AG04450 (cell line): ENCODE measurements around the gene SLC66A1. TPM values are rescaled to one million over a fixed set of nuclear protein-coding genes. Genes with fewer than 3 reads are reported as not detected.

Experiments
- CTCF ChIA-PET: fragments of 300-600, 350-600 bp; formaldehyde crosslinking; extraction: SDS; loops from one replicate; lab custom pipeline; 2022; ENCODE audit warnings: antibody characterized with exemption, inconsistent platforms; lab: Charles Lee
- POLR2A ChIA-PET: fragments of 350-600 bp; formaldehyde crosslinking; extraction: SDS; loops from one replicate; lab custom pipeline; 2021; ENCODE audit warnings: antibody characterized with exemption, inconsistent platforms; lab: Yijun Ruan, JAX
- DNase-seq: peaks from one replicate; pipeline ENCODE4 v3.0.0-alpha.2; 2011; ENCODE audit warnings: low read depth, low spot score
- H3K27ac ChIP-seq: one replicate; pipeline ENCODE4 v1.5.1; 2012; ENCODE audit warnings: low read depth, low read length, control low read depth
- H3K27me3 ChIP-seq: one replicate; pipeline ENCODE4 v1.6.0; 2012; ENCODE audit warnings: low read length; ENCODE audit not compliant: control insufficient read depth, insufficient read depth
- H3K4me3 ChIP-seq: 2 replicates; pipeline ENCODE4 v1.5.1; 2011; ENCODE audit warnings: mild to moderate bottlenecking, low read depth, low read length, control low read depth
- H3K9me3 ChIP-seq: 2 replicates; pipeline ENCODE4 v1.5.1; 2012; ENCODE audit warnings: low read length; ENCODE audit not compliant: control insufficient read depth, insufficient read depth
- polyA plus RNA-seq: library from polyadenylated mRNA; depleted of rRNA; stranded (reverse); fragments of >200 nt; gene quantifications from 2 replicates; pipeline ENCODE4 v1.2.3, GENCODE V29; 2011
- TF ChIP-seq, protein P1 (sequence below): IDR thresholded peaks from 2 replicates; pipeline ENCODE4 v1.5.1; 2011; ENCODE audit warnings: low read depth, low read length, control low read depth, inconsistent platforms

Gene SLC66A1
- polyA plus RNA-seq, 1 experiment = 11.5 TPM

DNA sequence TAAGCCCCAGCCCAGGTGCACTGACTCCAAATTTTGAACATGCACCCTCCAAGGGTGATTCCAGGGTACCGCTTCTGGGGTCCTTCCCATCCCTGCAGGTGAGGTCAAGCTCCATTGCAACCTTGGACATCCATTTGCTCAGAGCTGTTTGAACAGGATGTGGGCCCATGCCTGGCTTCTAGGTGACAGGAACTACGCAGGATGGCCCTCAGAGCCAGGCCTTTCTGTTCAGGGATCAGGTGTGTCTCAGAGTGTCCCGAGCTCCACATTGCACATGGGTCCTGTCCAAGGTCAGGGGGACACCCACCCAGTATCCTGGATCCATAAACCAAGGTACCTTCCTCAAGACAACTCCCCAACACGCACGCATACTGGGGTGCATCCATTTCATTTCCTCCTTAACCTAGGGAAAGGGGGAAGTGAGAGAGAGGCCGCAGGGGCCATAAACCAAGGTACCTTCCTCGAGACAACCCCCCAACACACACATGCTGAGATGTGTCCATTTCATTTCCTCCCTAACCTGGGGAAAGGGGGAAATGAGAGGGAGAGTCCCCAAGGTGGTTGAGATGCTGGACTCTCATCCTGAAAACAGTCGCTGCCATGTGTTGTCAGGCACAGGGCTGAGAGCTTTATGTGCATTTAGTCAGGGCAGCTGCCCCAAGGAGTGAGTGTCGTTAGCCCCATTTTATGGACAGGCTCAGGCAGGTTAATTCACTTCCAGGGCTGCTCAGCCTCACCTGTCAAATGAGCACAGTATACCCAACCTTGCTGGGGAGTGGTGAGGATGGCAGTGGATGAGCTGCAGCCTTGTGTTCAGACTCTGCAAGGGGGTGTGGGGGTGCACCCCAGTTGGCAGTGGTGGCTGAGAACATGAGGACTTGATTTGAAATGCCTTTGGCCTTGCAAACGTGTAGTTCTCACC, 2.1 kb downstream of the SLC66A1 start:
- TF ChIP-seq, protein P1, sequence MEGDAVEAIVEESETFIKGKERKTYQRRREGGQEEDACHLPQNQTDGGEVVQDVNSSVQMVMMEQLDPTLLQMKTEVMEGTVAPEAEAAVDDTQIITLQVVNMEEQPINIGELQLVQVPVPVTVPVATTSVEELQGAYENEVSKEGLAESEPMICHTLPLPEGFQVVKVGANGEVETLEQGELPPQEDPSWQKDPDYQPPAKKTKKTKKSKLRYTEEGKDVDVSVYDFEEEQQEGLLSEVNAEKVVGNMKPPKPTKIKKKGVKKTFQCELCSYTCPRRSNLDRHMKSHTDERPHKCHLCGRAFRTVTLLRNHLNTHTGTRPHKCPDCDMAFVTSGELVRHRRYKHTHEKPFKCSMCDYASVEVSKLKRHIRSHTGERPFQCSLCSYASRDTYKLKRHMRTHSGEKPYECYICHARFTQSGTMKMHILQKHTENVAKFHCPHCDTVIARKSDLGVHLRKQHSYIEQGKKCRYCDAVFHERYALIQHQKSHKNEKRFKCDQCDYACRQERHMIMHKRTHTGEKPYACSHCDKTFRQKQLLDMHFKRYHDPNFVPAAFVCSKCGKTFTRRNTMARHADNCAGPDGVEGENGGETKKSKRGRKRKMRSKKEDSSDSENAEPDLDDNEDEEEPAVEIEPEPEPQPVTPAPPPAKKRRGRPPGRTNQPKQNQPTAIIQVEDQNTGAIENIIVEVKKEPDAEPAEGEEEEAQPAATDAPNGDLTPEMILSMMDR = no peak
- no peak for DNase-seq
- Histone ChIP-seq H3K27me3 (no peaks in the 10 kb centered on the region), H3K9me3 (no peaks in the 10 kb centered on the region; the same call in 1 of the 2 replicates), H3K27ac (no peak overlapping the region), H3K4me3 (no peak overlapping the region)
- CTCF ChIA-PET = interaction anchor here (1.3 kb wide), 1 partner anchor 27 kb away, joined by 3 read pairs; no protein-coding TSS in a partner anchor
- POLR2A ChIA-PET = no interaction called here

- no peak for DNase-seq
- Histone ChIP-seq H3K27ac (peak overlapping the region; percentile 65), H3K4me3 (no peak overlapping the region), H3K9me3 (no peaks in the 10 kb centered on the region; the same call in 1 of the 2 replicates), H3K27me3 (no peaks in the 10 kb centered on the region)
- ChIA-PET POLR2A (no interaction called here), CTCF (interaction anchor here (1.3 kb wide), 1 partner anchor 25 kb away, joined by 3 read pairs; no protein-coding TSS in a partner anchor)
- TF ChIP-seq, protein P1 = no peak
Measured at GRCh38 chr1:19315378-19316198, 3.5 kb downstream of the SLC66A1 start.

DNA sequence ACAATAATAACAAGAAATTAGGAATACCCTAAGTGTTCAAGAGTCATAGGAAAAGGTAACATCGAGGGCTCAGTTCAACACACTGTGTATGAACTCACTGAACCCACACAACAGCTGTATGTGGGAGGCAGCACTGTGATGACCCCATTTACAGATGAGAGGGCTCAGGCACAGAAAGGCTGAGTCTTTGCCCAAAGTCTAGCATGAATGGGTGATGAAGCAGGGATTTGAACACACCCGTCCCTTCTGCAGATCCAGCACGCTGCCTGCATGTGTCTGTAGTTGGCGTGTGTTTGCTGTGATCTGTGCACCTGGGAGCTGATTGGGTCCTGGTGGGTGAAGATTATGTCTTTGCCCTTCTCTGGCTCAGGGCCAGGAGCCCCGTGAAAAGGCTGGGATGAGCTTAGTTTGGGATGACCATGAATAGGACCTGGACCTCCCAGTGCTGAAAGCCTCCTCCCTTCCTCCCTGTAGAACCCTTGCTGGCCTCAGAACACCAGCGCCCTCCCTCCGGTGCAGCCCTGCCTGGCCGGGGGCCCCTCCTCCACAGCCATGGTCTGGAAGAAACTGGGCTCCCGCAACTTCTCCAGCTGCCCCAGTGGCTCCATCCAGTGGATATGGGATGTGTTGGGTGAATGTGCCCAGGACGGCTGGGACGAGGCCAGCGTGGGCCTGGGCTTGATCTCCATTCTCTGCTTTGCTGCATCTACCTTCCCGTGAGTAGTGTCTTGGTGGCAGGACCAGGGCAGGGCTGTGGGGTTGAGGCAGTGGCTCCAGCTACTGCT, 5.2 kb downstream of the SLC66A1 start:
- POLR2A ChIA-PET = no interaction called here
- Histone ChIP-seq H3K9me3 (no peaks in the 10 kb centered on the region; the same call in 1 of the 2 replicates), H3K4me3 (no peak overlapping the region), H3K27me3 (no peaks in the 10 kb centered on the region), H3K27ac (no peak overlapping the region)
- CTCF ChIA-PET = no interaction called here
- TF ChIP-seq, protein P1 = no peak
- no peak for DNase-seq

GRCh38 chr1:19319196-19319595, 7.1 kb downstream of the SLC66A1 start:
- DNase-seq = no peak
- TF ChIP-seq, protein P1 = no peak
- Histone ChIP-seq H3K27me3 (no peaks in the 10 kb centered on the region), H3K27ac (no peak overlapping the region), H3K4me3 (no peak overlapping the region), H3K9me3 (no peaks in the 10 kb centered on the region; the same call in 1 of the 2 replicates)
- ChIA-PET POLR2A (no interaction called here), CTCF (interaction anchor here (0.6 kb wide), 1 partner anchor 22 kb away, joined by 3 read pairs; no protein-coding TSS in a partner anchor)
